ENCODE data around the gene CD99L2. TPM values are rescaled to one million over a fixed set of nuclear protein-coding genes. Genes with fewer than 3 reads are reported as not detected.

Gene CD99L2
- total and polyA plus RNA-seq, 12 donors = 20.0 to 102 (median 55.4) TPM

DNA sequence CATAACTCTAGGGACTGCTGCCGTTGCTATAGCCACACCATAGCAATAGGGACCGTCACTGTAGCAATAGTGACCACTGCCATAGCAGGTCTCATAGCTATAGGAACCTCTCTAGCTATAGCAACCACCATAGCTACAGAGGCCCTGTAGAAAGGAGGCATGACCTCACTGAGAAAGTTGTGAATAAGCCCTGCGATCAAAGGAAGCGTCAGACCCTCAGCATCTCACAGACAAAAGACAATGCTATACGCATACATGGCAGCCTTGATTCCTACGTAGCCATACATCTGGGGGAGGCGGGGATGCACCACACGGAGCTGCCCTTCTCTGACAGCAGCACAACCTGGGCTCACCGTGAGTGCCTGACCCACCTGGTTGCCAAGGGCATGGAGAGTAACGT lies 116.8 kb downstream of the CD99L2 start:
- Histone ChIP-seq H3K4me1 (replicated peaks in 1 of 2) (no peaks in the 10 kb centered on the region), H3K4me3 (no peak overlapping the region), H3K27ac (no peak overlapping the region), H3K27me3 (no peaks in the 10 kb centered on the region), H3K36me3 (replicated peaks in 1 of 2) (no peaks in the 10 kb centered on the region), H3K9me3 (replicated peaks in 1 of 3) (no peaks in the 10 kb centered on the region)
- intact Hi-C loops (cut with DNase I) = no loop called here
- no peak for DNase-seq
- TF ChIP-seq, protein P1, sequence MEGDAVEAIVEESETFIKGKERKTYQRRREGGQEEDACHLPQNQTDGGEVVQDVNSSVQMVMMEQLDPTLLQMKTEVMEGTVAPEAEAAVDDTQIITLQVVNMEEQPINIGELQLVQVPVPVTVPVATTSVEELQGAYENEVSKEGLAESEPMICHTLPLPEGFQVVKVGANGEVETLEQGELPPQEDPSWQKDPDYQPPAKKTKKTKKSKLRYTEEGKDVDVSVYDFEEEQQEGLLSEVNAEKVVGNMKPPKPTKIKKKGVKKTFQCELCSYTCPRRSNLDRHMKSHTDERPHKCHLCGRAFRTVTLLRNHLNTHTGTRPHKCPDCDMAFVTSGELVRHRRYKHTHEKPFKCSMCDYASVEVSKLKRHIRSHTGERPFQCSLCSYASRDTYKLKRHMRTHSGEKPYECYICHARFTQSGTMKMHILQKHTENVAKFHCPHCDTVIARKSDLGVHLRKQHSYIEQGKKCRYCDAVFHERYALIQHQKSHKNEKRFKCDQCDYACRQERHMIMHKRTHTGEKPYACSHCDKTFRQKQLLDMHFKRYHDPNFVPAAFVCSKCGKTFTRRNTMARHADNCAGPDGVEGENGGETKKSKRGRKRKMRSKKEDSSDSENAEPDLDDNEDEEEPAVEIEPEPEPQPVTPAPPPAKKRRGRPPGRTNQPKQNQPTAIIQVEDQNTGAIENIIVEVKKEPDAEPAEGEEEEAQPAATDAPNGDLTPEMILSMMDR (IDR thresholded peaks at IDR 0.05) = no peak
- no peak for TF ChIP-seq POLR2A (IDR thresholded peaks at IDR 0.05)
- 83 to 95% (median 91%) methylated on average over 5 to 10 of the region's 10 CpGs for WGBS, 4 donors

DNA sequence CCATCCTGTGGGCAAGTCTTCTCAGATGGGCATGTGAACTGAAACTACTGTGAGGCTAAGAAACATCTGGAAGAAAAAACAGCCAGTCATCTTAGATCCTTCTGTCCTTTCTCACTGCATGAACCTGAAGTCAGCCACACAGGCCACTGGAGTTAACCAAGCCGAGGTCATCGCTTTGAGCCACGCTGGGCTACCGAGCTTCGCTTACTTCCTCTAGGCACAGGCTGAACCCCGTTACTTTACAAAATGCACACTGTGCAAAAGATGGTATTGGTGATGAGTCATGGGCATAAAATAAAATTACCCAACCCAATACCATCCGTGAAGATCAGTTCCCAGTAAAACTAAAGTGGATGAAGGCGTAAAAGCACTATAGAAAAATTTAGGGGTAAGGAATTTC lies 119.1 kb downstream of the CD99L2 start:
- peak in 1 of 7 donors; percentile 21 for DNase-seq
- TF ChIP-seq, protein P1 (IDR thresholded peaks at IDR 0.05) = no peak
- no peak for TF ChIP-seq POLR2A (IDR thresholded peaks at IDR 0.05)
- intact Hi-C loops (cut with DNase I) = loop anchor here (10.0 kb wide), 3 partner anchors 125 to 225 kb away; partner anchors contain the start of gene HMGB3 (in 1 of the 2)
- no peak overlapping the region for H3K4me3 ChIP-seq
- H3K9me3 ChIP-seq (replicated peaks in 1 of 3) = no peaks in the 10 kb centered on the region
- H3K36me3 ChIP-seq (replicated peaks in 1 of 2) = no peaks in the 10 kb centered on the region
- no peak overlapping the region for H3K27ac ChIP-seq
- 64 to 88% (median 77%) methylated on average over 8 of the region's 8 CpGs for WGBS, 4 donors
- no peaks in the 10 kb centered on the region for H3K4me1 ChIP-seq (replicated peaks in 1 of 2)
- no peaks in the 10 kb centered on the region for H3K27me3 ChIP-seq

DNA sequence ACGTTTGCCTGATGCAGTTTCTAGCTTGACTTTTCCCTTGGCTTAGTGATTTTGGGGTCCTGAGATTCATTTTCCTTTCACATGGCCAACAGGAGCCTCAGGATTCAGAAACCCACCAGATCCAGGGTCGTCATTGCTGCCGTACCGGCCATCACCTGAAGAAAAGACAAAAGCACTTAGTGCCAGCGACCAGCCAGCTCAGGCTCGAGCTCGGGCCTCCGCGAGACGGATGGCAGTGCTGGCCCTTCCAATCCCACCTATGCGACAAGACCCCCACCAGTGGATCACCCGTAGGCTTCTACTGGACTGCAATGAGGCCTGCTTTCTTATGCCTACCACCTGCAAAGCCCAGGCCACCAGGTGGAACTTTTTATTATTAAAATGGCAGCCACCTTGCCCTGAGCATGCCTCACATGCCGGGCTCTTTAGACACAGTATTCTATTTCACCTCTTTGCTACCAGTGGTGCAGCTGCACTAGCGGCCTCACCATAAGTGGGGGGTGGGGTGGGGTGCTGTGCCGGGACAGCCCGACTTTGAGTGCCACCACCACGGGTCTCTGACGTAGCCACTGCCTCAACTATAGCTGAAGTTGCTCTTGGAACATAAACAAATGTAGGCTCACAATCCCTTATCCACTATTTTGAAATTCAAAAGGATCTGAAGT lies 121.0 kb downstream of the CD99L2 start:
- 81 to 96% (median 90%) methylated on average over 4 to 18 of the region's 18 CpGs for WGBS, 4 donors
- Histone ChIP-seq H3K9me3 (replicated peaks in 1 of 3) (no peaks in the 10 kb centered on the region), H3K27me3 (no peaks in the 10 kb centered on the region), H3K4me3 (no peak overlapping the region), H3K4me1 (replicated peaks in 1 of 2) (no peaks in the 10 kb centered on the region), H3K27ac (no peak overlapping the region), H3K36me3 (replicated peaks in 1 of 2) (no peaks in the 10 kb centered on the region)
- intact Hi-C loops (cut with DNase I) = loop anchor here (10.0 kb wide), 3 partner anchors 127 to 227 kb away; partner anchors contain the start of gene HMGB3 (in 1 of the 2)
- no peak for DNase-seq
- TF ChIP-seq POLR2A (IDR thresholded peaks at IDR 0.05) = no peak
- TF ChIP-seq, protein P1 (IDR thresholded peaks at IDR 0.05) = no peak

DNA sequence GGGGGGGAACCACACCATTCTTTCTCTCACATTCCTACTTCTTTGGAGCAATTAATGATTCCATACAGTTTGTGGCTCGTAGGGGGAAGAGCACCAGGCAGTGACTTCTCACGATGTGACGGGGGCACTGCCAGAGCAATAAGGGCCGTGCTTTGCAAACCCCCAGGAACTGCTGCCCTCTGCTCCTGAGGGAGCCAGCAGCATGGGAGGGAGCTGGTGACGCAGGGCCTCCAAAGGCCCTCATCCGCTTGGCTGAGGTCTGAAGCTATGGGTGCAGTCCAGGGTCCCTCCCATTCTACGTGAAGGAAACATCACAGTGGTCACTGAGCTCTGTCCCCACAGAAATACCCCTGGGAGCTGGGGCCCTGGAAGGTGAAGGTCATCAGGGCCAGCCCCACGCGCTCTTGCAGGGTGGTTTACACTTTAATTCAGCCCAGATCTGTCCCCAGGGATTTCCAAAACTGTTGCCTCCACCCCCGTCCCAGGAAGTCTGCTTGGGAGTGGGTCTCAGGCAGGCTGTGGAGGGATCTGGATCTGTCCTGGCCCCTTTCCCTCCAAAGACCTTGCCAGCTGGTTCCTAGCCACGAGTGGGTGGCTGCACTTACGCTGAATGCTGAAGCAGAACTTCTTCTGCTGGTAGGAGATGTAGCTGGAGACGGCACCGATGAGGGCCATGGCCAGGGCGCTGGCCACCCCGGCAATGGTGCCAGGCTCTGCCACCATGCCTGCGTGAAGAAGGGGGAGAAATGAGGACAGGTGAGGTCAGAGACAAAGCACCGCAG lies 122.7 kb downstream of the CD99L2 start:
- Histone ChIP-seq H3K27me3 (no peaks in the 10 kb centered on the region), H3K4me3 (no peak overlapping the region), H3K9me3 (replicated peaks in 1 of 3) (no peaks in the 10 kb centered on the region), H3K4me1 (replicated peaks in 1 of 2) (no peaks in the 10 kb centered on the region), H3K36me3 (replicated peaks in 1 of 2) (no peaks in the 10 kb centered on the region), H3K27ac (no peak overlapping the region)
- intact Hi-C loops (cut with DNase I) = loop anchor here (10.0 kb wide), 3 partner anchors 129 to 229 kb away; partner anchors contain the start of gene HMGB3 (in 1 of the 2)
- no peak for TF ChIP-seq POLR2A (IDR thresholded peaks at IDR 0.05)
- TF ChIP-seq, protein P1 (IDR thresholded peaks at IDR 0.05) = no peak
- no peak for DNase-seq
- WGBS, 4 donors = 60 to 91% (median 84%) methylated on average over 1 to 18 of the region's 18 CpGs

Measured in adrenal gland (tissue), 12 donors.